Nephron (organoid): ENCODE results near the gene CDC42EP1.
A peak's percentile ranks its signal among the peaks of the same experiment; 100 is the strongest.
"Not testable (repeated sequence)": the region's sequence is repeated elsewhere in the genome, so short reads cannot be mapped to it uniquely, and the experiment has no call there.

Source experiments
- H3K27ac Mint-ChIP-seq, 3 experiments: 2 replicates each; pipeline ENCODE4 v1.8.0; 2020; ENCODE audit warnings: mixed read lengths in 3 of 3, mild to moderate bottlenecking in 2 of 3, moderate library complexity in 1 of 3
- H3K27me3 Mint-ChIP-seq: 2 replicates; pipeline ENCODE4 v1.8.0; 2021; ENCODE audit warnings: low read depth, mild to moderate bottlenecking, moderate library complexity, mixed read lengths
- H3K36me3 Mint-ChIP-seq: 2 replicates; pipeline ENCODE4 v1.8.0; 2020; ENCODE audit warnings: low read depth, mixed read lengths
- H3K4me1 Mint-ChIP-seq: 2 replicates; pipeline ENCODE4 v1.8.0; 2020; ENCODE audit warnings: mixed read lengths
- H3K4me3 Mint-ChIP-seq, 3 experiments: 2 replicates each; pipeline ENCODE4 v1.8.0; 2020; ENCODE audit warnings: mild to moderate bottlenecking in 3 of 3, mixed read lengths in 3 of 3, moderate library complexity in 2 of 3
- H3K9me3 Mint-ChIP-seq: 2 replicates; pipeline ENCODE4 v1.8.0; 2020; ENCODE audit warnings: mixed read lengths
- CTCF ChIP-seq, 3 experiments: fragments of 200-600 bp; sonication (generic); IDR thresholded peaks; one replicate each; pipeline ENCODE4 v1.5.0; 2021; ENCODE audit warnings: antibody characterized with exemption in 3 of 3; ENCODE audit not compliant: unreplicated experiment in 3 of 3

CDC42EP1 gene

GRCh38 chr22:37591823-37592404 lies 31.6 kb downstream of the CDC42EP1 start:
- Mint-ChIP-seq H3K36me3 (no peaks in the 10 kb centered on the region), H3K9me3 (no peaks in the 10 kb centered on the region), H3K27me3 (peaks cover under 1% of the 10 kb centered on the region), H3K27ac (peak overlapping the region in 2 of 3 experiments; percentile 63 to 87), H3K4me1 (peaks cover 30% of the 10 kb centered on the region), H3K4me3 (peak overlapping the region; percentile 72 to 77 (median 74))
- no peak for TF ChIP-seq CTCF (IDR thresholded peaks at IDR 0.05; ENCODE audit: unreplicated experiment in 3 of 3)

- TF ChIP-seq CTCF (IDR thresholded peaks at IDR 0.05; ENCODE audit: unreplicated experiment in 3 of 3): no peak
- Mint-ChIP-seq H3K27ac (no peak overlapping the region), H3K4me1 (peaks cover 26% of the 10 kb centered on the region), H3K36me3 (no peaks in the 10 kb centered on the region), H3K9me3 (no peaks in the 10 kb centered on the region), H3K4me3 (no peak overlapping the region), H3K27me3 (no peaks in the 10 kb centered on the region)
Measured at GRCh38 chr22:37594237-37594636, 34.0 kb downstream of the CDC42EP1 start.

GRCh38 chr22:37599153-37599552 lies 38.9 kb downstream of the CDC42EP1 start:
- peaks cover 6% of the 10 kb centered on the region for H3K27me3 Mint-ChIP-seq
- no peaks in the 10 kb centered on the region for H3K36me3 Mint-ChIP-seq
- peak overlapping the region in 1 of 3 experiments; percentile 4 for H3K4me3 Mint-ChIP-seq
- no peaks in the 10 kb centered on the region for H3K9me3 Mint-ChIP-seq
- H3K4me1 Mint-ChIP-seq: peaks cover 15% of the 10 kb centered on the region
- peak overlapping the region in 2 of 3 experiments; percentile 16 to 72 for H3K27ac Mint-ChIP-seq
- no peak for TF ChIP-seq CTCF (IDR thresholded peaks at IDR 0.05; ENCODE audit: unreplicated experiment in 3 of 3)

GRCh38 chr22:37601203-37601539 lies 40.9 kb downstream of the CDC42EP1 start:
- peaks cover 15% of the 10 kb centered on the region for H3K4me1 Mint-ChIP-seq
- H3K9me3 Mint-ChIP-seq: no peaks in the 10 kb centered on the region
- TF ChIP-seq CTCF (IDR thresholded peaks at IDR 0.05; ENCODE audit: unreplicated experiment in 3 of 3): no peak
- peak overlapping the region; percentile 43 to 81 (median 66) for H3K27ac Mint-ChIP-seq
- H3K4me3 Mint-ChIP-seq: no peak overlapping the region
- no peaks in the 10 kb centered on the region for H3K36me3 Mint-ChIP-seq
- peaks cover 8% of the 10 kb centered on the region for H3K27me3 Mint-ChIP-seq

- Mint-ChIP-seq H3K27ac (peak overlapping the region; percentile 43 to 81 (median 66)), H3K9me3 (no peaks in the 10 kb centered on the region), H3K27me3 (peaks cover 8% of the 10 kb centered on the region), H3K36me3 (no peaks in the 10 kb centered on the region), H3K4me3 (peak overlapping the region in 1 of 3 experiments; percentile 39), H3K4me1 (peaks cover 15% of the 10 kb centered on the region)
- no peak for TF ChIP-seq CTCF (IDR thresholded peaks at IDR 0.05; ENCODE audit: unreplicated experiment in 3 of 3)
Measured at GRCh38 chr22:37601540-37602442, 41.5 kb downstream of the CDC42EP1 start.

GRCh38 chr22:37602546-37603277 lies 42.4 kb downstream of the CDC42EP1 start:
- Mint-ChIP-seq H3K27ac (peak overlapping the region in 1 of 3 experiments; percentile 23), H3K4me1 (peaks cover 15% of the 10 kb centered on the region)
- not testable (repeated sequence) for H3K4me3 Mint-ChIP-seq, H3K9me3 Mint-ChIP-seq, H3K27me3 Mint-ChIP-seq, H3K36me3 Mint-ChIP-seq
